HL-60/S4 treated with phorbol 12-myristate 13-acetate at 8.2 ng/mL for 4 days and 3 days (cell line): ENCODE measurements around the gene HSD17B2.
"Not testable (repeated sequence)": the region's sequence is repeated elsewhere in the genome, so short reads cannot be mapped to it uniquely, and the experiment has no call there.

Experiments used
- in situ Hi-C: fragments of 300-500 bp; cut with MboI; formaldehyde crosslinking; loops from 2 replicates; pipeline ENCODE4 v1.15.0; 2022; ENCODE audit warnings: low sequenced_read_pairs

Gene HSD17B2

GRCh38 chr16:82116535-82116934 lies 81.5 kb downstream of the HSD17B2 start:
- in situ Hi-C loops: no loop called here

- in situ Hi-C loops: no loop called here
These were observed 83.7 kb downstream of the HSD17B2 start for GRCh38 chr16:82118749-82119148.

DNA sequence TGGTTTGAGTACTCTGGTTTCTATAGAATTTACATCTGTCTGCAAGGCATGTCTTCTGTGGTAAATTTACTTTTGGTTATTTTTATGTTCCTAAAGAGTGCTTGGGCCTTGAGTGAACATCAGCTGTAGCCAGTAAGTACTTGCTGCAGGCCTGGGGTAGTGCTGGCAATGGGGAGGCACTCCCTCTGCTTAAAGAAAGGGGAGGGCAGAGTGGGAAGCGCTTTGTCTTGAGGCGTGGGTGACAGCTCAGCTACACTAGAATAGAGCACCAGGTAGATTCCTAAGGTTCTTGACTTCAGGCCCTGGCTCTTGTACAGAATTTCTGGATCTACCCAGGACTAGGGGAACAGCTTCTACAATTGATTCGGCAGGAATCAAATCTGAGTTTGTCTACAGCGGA lies 84.4 kb downstream of the HSD17B2 start:
- in situ Hi-C loops: no loop called here

- in situ Hi-C loops: no loop called here
These were observed 89.6 kb downstream of the HSD17B2 start for GRCh38 chr16:82124651-82125050.

GRCh38 chr16:82129881-82130280 lies 94.8 kb downstream of the HSD17B2 start:
- in situ Hi-C loops: no loop called here

DNA sequence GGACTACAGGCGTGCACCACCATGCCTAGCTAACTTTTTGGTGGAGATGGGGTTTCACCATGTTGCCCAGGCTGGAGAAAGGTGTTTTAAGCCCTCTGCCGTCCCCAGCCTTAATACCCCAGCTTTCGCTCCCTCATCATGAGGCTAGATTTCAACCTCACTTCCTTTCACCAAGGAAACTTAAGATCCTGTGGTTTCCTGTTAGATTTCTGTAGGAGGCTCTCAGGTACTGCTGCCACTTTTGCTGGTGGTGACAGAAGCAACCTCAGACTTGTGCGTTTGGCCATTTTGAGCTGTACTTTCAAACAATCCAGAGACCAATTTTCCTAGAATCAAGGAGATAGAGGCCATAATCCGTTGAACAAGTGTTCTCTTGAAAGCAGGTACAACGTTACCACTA lies 98.7 kb downstream of the HSD17B2 start:
- in situ Hi-C loops: no loop called here

- in situ Hi-C loops: no loop called here
These were observed 99.8 kb downstream of the HSD17B2 start for GRCh38 chr16:82134846-82135245.

DNA sequence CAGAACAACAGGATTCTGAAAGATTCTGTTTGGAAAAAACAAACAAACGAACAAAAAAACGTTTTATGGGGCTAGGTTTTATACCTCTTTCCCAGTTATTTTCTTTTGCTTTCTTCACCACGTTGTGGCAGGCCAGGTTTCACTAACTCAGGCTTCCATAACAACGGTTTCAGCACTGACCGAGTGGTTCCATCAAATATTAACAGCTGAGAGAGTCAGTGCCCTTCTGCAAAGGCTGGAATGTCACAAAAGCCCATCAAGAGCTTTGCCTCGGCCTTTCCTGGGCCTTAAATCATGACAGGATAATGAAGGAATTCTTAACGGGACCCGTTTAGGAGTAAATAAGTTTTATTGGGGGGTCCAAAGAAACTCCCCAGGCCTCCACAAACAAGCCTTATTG lies 100.8 kb downstream of the HSD17B2 start:
- in situ Hi-C loops: no loop called here

DNA sequence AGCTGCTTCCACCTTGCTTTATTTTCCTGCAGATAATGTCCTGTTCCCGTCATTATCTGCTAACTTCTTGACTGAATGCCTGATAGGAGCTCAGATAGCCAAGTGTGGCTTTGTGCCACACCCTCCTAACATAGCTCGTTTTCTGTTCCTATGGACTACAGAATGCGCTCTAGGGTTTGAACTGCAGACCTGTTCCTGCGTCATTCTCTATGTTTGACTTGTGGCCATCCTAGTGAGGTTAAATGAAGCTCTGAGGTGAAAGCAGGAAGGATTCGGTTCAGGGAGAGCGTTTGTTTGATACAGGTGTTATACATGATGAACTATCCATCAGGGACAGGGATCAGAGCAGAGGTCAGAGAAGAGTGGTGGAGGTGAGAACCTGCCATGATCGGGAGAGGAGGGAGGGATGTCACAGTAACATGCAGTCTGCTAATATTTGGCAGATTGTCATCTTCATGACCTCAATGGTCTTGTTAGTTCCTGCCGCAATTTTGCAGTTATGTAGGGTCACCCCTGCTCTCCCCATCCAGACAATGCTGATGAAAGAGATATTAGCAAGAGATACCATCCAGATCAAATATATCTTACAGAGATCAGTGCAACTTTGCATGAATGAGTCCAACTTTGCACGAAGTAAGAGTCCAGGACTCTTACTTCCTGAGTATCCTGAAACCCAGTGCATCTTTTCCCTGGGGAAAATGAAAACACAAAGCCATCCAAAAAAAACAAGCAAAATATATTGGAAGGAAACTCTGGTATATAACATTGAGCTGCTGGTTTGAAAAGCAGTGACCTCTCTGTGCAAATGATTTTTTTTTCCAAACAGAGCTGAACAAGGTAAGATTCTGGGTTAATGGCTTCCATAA lies 102.1 kb downstream of the HSD17B2 start:
- in situ Hi-C loops: no loop called here

DNA sequence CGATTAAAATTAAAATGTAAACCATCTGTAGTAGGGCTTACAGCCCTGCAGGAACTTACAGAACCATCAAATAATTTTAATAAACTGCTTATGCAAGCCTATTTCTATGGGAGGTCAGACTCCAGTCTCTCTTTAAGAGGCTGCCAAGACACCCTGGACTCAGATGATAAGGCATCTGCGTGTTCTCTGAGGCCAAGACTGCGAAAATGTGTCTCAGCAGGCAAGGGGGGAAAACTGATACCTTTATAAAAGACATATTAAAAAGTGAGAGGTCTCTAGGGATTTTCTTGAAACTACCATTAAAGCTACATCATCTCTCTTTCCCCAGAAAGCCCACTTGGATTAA lies 102.7 kb downstream of the HSD17B2 start:
- in situ Hi-C loops: no loop called here

- in situ Hi-C loops: no loop called here
These were observed 103.6 kb downstream of the HSD17B2 start for GRCh38 chr16:82138478-82139285.

DNA sequence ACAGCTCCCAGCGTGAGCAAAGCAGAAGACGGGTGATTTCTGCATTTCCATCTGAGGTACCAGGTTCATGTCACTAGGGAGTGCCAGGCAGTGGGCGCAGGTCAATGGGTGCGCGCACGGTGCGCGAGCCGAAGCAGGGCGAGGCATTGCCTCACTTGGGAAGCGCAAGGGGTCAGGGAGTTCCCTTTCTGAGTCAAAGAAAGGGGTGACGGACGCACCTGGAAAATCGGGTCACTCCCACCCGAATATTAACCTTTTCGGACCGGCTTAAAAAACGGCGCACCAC lies 104.2 kb downstream of the HSD17B2 start:
- in situ Hi-C loops: not testable (repeated sequence)

GRCh38 chr16:82146556-82146955 lies 111.5 kb downstream of the HSD17B2 start:
- in situ Hi-C loops: no loop called here

- in situ Hi-C loops: no loop called here
These were observed 111.9 kb downstream of the HSD17B2 start for GRCh38 chr16:82146957-82147356.

GRCh38 chr16:82147546-82147945 lies 112.5 kb downstream of the HSD17B2 start:
- in situ Hi-C loops: no loop called here
